PFSK-1 (cell line): ENCODE results near the gene SYNDIG1.

Experiments used
- FOXP2 ChIP-seq: optimal IDR thresholded peaks from 2 replicates; pipeline ENCODE3; 2011; ENCODE audit warnings: borderline replicate concordance, control low read depth, inconsistent platforms; ENCODE audit not compliant: insufficient read depth; ENCODE audit errors: extremely low read length, extremely low read depth
- POLR2AphosphoS5 ChIP-seq: IDR thresholded peaks from 2 replicates; pipeline ENCODE4 v1.6.1; 2012; ENCODE audit warnings: low read depth, mild to moderate bottlenecking, control low read depth, low read length, moderate library complexity
- SIN3A ChIP-seq: IDR thresholded peaks from 2 replicates; pipeline ENCODE4 v1.6.1; 2012; ENCODE audit warnings: mild to moderate bottlenecking, low read length, moderate library complexity, borderline replicate concordance; ENCODE audit not compliant: insufficient read depth
- TAF1 ChIP-seq: IDR thresholded peaks from 2 replicates; pipeline ENCODE4 v1.6.1; 2012; ENCODE audit warnings: low read length, control low read depth, borderline replicate concordance; ENCODE audit not compliant: insufficient read depth
- TF ChIP-seq, protein P1 (sequence below), 2 experiments: IDR thresholded peaks; 2 replicates each; pipeline versions ENCODE4 v1.6.1 to v1.8.0; 2011 to 2012; ENCODE audit warnings: low read depth in 2 of 2, low read length in 2 of 2, control low read depth in 1 of 2, inconsistent platforms in 1 of 2, mild to moderate bottlenecking in 1 of 2, moderate library complexity in 1 of 2; ENCODE audit not compliant: insufficient read depth in 1 of 2

SYNDIG1 gene

DNA sequence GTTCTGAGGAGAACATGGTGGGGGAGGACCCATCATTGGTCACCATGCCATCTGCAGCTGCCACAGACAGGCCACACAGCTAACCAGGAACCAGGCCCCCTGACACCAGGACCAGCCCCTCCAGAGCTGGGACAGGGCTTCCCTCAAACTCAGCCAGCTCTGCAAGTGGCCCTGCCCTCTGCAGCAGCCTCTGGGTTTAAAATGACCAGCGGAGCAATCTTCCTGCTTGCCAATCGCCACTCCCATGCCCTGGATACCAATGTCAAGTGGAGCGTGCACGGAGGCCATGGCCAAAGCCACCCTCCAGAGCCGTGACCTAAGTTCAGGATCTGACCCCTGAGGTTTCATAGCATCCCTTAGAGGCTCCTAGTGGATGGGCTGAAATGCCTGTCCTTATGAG lies 199.4 kb downstream of the SYNDIG1 start:
- TF ChIP-seq FOXP2 (no peak), TAF1 (no peak), SIN3A (no peak), POLR2AphosphoS5 (no peak)
- TF ChIP-seq, protein P1, sequence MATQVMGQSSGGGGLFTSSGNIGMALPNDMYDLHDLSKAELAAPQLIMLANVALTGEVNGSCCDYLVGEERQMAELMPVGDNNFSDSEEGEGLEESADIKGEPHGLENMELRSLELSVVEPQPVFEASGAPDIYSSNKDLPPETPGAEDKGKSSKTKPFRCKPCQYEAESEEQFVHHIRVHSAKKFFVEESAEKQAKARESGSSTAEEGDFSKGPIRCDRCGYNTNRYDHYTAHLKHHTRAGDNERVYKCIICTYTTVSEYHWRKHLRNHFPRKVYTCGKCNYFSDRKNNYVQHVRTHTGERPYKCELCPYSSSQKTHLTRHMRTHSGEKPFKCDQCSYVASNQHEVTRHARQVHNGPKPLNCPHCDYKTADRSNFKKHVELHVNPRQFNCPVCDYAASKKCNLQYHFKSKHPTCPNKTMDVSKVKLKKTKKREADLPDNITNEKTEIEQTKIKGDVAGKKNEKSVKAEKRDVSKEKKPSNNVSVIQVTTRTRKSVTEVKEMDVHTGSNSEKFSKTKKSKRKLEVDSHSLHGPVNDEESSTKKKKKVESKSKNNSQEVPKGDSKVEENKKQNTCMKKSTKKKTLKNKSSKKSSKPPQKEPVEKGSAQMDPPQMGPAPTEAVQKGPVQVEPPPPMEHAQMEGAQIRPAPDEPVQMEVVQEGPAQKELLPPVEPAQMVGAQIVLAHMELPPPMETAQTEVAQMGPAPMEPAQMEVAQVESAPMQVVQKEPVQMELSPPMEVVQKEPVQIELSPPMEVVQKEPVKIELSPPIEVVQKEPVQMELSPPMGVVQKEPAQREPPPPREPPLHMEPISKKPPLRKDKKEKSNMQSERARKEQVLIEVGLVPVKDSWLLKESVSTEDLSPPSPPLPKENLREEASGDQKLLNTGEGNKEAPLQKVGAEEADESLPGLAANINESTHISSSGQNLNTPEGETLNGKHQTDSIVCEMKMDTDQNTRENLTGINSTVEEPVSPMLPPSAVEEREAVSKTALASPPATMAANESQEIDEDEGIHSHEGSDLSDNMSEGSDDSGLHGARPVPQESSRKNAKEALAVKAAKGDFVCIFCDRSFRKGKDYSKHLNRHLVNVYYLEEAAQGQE (IDR thresholded peaks at IDR 0.05; ENCODE audit: insufficient read depth in 1 of 2, low read depth in 2 of 2, low read length in 2 of 2), result no peak

DNA sequence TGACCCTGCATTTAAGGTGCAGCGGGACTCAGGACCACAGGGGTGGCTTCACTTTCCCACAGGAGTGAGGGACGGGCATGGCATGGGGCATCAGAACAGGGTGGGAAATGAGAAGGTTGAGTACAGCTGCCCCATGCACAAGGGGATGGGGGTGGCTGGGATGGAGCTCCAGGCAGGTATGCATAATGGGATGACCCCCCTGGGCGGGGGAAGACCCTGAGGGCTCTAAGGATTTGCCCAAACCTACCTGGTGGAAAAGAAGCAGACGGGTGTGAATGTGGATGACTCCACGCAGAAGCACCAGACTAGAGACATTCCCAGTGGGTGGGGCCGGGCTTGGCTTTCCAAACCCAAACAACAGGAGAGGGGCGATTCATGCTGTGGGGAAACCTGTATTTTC lies 200.3 kb downstream of the SYNDIG1 start:
- TF ChIP-seq SIN3A (no peak), TAF1 (no peak), POLR2AphosphoS5 (no peak), FOXP2 (no peak)
- TF ChIP-seq, protein P1 (IDR thresholded peaks at IDR 0.05; ENCODE audit: insufficient read depth in 1 of 2, low read depth in 2 of 2, low read length in 2 of 2), result no peak

DNA sequence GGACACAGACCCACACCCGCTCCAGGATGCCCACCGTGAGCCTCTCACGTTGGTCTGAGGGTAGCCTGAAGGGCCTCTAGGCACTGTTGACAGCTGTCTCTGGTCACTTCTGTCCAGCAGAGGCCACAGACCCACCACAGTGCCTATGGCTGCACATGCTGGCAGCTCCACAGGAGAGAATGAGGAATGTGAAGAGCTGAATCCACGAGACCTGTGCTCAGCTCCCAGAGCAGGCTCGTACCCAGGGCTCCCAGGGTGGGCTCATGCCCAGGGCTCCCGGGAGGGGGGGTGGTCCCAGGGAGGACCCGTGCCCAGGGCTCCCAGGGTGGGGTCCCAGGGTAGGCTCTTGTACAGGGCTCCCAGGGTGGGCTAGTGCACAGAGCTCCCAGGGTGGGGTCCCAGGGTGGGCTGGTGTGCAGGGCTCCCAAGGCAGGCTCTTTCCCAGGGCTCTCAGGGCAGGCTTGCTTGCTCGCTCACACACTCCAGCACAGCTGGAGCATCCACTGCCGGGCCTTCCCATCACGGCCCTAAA lies 201.0 kb downstream of the SYNDIG1 start:
- TF ChIP-seq FOXP2 (no peak), POLR2AphosphoS5 (no peak), SIN3A (no peak), TAF1 (no peak)
- TF ChIP-seq, protein P1 (IDR thresholded peaks at IDR 0.05; ENCODE audit: insufficient read depth in 1 of 2, low read depth in 2 of 2, low read length in 2 of 2), result no peak

DNA sequence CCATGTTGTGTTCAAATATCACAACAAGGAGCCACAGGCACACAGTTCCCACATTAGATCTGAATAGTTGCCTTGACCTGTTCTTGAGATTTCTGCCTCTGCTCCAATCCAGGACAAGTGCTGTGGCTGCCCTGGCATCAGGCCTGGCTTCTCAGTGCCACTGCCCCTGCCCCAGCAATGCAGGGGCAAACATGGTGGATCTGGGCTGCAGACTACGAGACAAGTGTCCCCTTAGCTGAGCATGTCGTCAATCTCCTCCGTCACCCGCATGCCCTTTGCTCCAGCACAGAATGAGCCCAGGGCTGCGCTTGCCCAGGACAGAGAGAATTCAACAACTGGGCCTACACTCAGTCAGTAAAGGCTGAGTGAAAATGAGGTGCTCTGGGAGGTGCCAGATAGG lies 201.6 kb downstream of the SYNDIG1 start:
- TF ChIP-seq FOXP2 (no peak), TAF1 (no peak), SIN3A (no peak), POLR2AphosphoS5 (no peak)
- TF ChIP-seq, protein P1 (IDR thresholded peaks at IDR 0.05; ENCODE audit: insufficient read depth in 1 of 2, low read depth in 2 of 2, low read length in 2 of 2), result no peak

DNA sequence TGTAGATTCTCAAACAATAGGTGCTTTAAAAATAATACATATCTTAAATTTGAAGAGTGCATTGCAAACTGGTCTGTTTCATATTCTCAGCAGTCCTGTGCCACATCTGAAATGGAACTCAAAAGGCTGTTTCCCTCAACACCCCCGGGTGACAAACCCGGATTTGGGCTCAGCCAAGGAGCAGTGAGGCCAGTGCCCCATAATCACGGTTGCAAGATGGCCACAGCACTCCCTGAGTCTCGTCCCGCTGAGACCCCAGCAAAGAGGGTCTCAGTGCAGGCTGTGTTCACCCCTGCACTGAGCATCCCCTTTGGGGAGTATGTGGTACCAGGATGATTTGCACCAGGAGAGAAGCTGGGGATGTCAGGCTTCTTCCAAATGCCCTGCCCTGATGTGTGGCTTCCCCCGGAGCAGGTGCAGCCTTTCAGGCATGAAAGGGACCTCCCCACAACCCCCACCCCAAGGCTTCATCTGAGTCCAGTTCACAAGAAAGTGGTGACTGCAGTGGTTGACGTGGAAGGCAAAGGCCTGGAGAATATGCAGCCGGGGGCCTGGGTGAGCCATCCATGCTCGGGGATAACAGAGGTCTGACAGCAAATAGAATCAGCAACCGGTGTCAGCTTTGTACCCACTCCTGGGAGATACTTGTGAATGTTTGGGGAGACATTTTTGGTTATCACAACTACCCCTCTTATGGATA lies 202.9 kb downstream of the SYNDIG1 start:
- TF ChIP-seq POLR2AphosphoS5, result no peak
- no peak for TF ChIP-seq SIN3A
- TF ChIP-seq, protein P1 (IDR thresholded peaks at IDR 0.05; ENCODE audit: insufficient read depth in 1 of 2, low read depth in 2 of 2, low read length in 2 of 2), result no peak
- TF ChIP-seq TAF1, result no peak
- TF ChIP-seq FOXP2, result no peak
